GM18861 (cell line): ENCODE data around the gene IL5.

ENCODE experiments used
- ATAC-seq: cut with Tn5 transposase; IDR thresholded peaks from one replicate; pipeline ENCODE4 v1.9.1; 2021; ENCODE audit not compliant: unreplicated experiment

IL5 gene

DNA sequence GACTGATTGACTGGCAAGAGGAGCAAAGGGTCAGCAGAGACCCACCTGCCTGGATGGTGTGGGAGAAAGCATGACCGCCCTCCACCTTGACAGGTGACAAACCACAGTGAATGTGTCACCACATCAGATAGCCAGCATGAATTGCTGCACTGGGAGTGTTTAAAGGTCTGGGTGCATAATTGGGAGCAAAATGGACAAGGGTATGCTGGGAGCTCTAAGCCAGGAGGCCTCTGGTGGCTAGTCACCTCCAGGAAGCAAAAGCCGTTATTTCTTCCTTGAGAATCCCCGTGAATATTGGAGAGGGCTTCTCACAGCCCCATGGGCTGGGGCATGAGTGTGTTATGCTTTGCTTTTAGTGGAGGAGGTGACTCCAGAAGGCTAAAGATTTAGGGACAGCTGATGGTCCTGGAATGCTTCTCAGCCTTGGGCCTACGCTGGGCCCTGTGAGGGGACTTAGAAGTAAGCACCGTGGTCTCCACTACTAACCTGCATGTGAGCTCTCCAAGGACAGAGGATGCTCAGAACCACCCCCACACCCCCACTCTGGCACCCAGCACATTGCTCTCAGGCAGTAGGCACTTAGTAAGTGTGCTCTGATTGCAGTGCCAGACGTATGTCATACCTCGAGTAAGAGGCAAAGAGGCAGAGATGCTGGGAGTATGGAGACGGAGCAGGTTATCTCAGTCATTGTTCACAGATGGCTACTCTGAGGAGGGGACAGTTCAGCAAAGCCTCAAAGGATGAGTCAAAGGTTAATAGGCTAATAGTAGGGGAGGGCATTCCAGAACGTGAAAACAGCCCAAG is 43.7 kb downstream of the IL5 start:
- no peak for ATAC-seq

- ATAC-seq, result no peak
Measured at GRCh38 chr5:132498686-132499271, 44.5 kb downstream of the IL5 start.

DNA sequence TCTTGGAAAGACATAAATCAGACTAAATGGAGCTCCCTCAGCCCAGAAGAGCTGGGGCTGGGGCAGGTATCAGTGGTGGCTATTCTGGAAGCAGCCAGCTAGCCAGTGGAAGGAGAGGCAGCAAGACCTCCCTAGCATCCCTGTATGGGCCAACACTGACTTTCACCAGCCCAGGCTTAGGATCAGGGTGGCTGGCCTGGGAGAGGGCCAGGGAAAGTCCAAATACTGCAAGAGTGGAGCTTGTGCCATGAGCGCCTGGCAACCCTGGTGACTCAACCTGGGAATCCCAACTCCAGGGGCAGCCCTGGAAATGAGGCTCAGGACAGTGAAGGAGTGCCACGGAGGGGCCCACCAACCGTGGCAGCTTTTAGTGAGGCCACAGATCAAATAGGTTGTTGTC is 45.2 kb downstream of the IL5 start:
- no peak for ATAC-seq

DNA sequence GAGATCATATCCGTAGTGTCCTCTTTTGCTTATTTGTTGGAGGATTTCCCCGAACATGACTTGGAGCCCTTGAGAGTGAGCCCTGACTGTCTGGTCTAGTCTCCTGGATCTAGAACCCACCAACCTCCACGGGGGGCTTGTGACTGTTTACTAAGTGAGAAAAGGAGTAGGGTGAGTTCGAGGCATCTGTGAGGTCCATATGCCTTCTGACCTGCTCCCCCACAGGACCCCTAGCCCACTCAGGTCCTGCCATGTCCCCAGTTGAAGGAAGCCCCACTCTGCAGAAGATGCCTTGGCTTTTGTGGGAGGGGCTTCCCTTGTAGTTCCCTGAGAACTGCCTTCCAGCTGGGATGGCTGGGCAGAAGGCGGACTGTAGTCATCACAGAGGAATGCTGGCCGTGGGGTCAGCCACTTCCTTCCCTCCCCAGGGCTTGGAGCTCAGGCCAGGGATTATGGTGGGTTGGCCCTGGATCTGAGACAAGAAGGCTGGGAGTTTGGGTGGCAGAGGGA is 45.8 kb downstream of the IL5 start:
- no peak for ATAC-seq

- no peak for ATAC-seq
Measured at GRCh38 chr5:132496631-132497487, 46.5 kb downstream of the IL5 start.

DNA sequence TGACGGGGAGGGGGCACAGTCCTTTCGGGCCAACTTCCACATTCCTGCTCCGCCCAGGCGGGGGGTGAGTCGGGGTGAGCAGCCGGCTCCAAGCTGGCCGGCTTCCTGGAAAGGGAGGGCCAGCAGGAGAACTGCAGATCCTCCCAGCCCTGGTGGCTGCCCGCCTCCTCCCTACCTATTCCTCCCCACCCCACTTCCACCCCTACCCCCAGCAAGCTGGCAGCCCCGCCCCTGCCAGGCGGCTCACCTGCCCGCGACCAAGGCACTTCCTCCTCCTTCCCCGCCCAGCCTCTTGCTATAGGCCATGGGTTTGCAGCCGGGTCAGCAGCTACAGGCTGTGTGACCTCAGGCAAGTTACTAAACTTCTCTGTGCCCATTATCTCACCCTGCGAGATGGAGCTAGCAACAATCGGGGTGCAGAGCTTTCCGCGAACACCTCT is 47.1 kb downstream of the IL5 start:
- peak; percentile 27 for ATAC-seq

GRCh38 chr5:132495667-132496190 is 47.6 kb downstream of the IL5 start:
- ATAC-seq, result peak; percentile 38

DNA sequence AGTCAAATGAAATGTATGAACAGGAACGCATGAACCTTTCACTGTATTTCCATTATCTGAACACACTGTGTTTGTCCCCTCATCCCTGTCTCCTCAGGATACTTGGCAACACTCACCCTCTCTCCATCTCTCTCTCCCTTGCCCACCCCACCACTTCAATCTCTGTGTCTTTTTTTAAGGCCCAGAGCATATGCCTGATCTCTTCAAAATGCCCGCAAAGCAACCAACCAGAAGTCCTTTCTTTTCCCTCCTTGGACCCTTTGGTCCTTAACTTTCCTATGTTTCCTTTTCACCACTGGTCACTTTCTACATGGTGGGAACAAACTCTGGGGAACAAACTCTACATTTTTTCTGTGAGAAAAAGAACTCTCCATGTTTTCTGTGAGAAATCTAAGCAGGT is 49.5 kb downstream of the IL5 start:
- ATAC-seq, result no peak

DNA sequence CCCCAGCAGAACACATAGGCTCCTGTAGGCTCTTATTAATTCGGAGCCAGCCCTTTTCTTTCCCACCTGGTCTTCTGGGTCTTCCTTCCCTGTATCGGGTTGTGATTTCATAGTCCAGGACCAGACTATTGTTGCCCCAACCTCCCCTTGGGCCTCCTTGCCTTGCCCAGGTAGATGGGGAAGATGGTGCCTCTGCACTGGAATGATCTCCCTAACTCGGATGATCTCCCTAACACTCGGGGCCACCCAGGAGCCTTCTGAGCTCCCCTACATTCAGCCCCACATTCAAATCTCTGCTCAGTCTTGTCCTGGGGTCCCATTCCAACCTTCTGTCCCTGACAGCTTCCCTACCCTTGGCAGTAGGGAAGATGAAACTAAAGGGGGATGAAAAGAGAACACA is 50.1 kb downstream of the IL5 start:
- no peak for ATAC-seq

DNA sequence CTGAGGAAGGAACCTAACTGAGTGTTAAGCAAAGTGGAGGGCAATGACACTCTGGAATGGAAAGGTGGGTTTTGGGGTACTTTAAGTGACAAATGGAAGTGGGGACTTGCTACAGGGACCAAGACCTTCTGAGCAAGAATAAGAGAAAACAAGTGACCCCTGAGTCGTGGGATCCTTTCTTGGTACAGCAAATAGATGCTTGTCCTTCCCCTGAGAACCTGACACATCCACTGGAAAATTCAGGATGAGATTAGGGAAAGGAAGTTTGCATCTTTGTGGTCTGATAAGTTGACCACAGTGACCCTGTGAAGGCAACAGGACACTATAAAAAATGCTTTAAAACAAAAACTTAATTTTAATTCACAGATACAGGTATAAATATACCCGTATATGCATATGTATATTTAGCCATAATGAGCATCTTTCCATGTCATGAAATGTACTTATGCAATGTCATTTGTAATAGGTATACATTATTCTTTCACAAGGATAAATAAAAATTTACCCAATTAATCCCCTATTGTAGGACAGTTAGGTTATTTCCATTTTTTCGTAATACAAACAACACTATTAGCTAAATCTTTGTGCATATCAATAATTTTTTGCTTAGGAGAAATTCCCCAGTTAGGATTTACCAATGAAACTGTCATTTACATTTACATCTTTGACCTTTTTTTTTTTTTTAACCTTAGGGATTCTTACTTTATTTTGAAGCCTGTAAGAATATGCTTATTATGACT is 50.8 kb downstream of the IL5 start:
- no peak for ATAC-seq
